Measurements from ENCODE around the gene CLBA1. TPM values are rescaled to one million over a fixed set of nuclear protein-coding genes. Genes with fewer than 3 reads are reported as not detected.

CLBA1 gene
- total and polyA plus RNA-seq, 2 experiments from 2014 or later = 1.6 to 1.8 TPM

DNA sequence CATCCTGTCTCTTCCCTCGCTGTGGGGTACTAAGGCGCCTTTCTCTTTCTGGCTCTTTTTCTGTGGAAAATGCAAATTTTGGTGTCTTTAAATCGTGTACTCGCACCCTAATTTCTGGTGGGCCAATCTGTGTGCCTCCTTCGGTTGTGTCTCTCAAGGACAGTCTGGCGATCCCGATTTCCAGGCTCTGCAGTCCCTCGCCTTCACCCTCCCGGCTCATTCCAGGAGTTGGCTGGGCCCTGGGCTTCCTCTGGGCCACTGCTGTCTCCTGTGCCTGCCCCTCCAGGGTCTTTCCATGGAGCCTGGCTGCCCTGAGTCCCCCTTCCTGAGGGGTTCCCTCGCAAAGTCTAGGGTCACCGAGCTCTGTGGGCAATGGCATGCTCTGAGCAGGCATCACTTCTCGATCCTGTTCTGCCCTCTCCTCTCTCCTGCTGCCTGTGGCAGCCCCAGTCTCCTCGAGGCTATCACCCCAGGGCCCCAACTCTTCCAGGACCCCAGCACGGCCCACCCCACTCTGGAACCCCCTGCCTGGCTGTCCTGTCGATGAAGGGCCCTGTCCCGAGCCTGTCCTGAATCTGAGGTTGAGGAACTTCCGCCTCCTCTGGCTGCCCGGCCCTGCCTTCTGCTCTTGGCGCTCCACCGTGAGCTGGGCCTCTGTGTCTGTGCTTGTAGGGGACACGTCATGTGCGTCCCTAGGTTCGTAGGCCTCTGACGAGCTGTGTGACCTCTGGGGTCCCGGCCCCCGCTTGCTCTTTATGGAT is 31.5 kb upstream of the CLBA1 start:
- no peak overlapping the region for H3K4me2 ChIP-seq
- H3K36me3 Mint-ChIP-seq (ENCODE audit: low read depth) = peaks cover 4% of the 10 kb centered on the region; the same call in 2 of the 3 replicates
- no peak for TF ChIP-seq STAT1 (IDR thresholded peaks at IDR 0.05; ENCODE audit: unreplicated experiment)
- TF ChIP-seq CTCF (conservative IDR thresholded peaks at IDR 0.05; ENCODE audit: low read depth in 2 of 2) = no peak
- TF ChIP-seq, protein P1, sequence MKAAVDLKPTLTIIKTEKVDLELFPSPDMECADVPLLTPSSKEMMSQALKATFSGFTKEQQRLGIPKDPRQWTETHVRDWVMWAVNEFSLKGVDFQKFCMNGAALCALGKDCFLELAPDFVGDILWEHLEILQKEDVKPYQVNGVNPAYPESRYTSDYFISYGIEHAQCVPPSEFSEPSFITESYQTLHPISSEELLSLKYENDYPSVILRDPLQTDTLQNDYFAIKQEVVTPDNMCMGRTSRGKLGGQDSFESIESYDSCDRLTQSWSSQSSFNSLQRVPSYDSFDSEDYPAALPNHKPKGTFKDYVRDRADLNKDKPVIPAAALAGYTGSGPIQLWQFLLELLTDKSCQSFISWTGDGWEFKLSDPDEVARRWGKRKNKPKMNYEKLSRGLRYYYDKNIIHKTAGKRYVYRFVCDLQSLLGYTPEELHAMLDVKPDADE (IDR thresholded peaks at IDR 0.05) = no peak
- no peak for TF ChIP-seq POLR2AphosphoS5 (IDR thresholded peaks at IDR 0.05; ENCODE audit: low read depth)
- no peak for TF ChIP-seq CREB1 (CRISPR knock-in tag; IDR thresholded peaks at IDR 0.05; ENCODE audit: low read depth)
- no peak for TF ChIP-seq NANOG (IDR thresholded peaks at IDR 0.05; ENCODE audit: borderline replicate concordance)
- TF ChIP-seq JUNB (IDR thresholded peaks at IDR 0.05; ENCODE audit: unreplicated experiment) = no peak
- no peak for TF ChIP-seq ZNF114 (CRISPR knock-in tag; IDR thresholded peaks at IDR 0.05)
- TF ChIP-seq EZH2phosphoT487 (IDR thresholded peaks at IDR 0.05; ENCODE audit: unreplicated experiment) = no peak
- TF ChIP-seq ZNF331 (CRISPR knock-in tag; IDR thresholded peaks at IDR 0.05; ENCODE audit: low read depth) = no peak
- TF ChIP-seq ZNF462 (CRISPR knock-in tag; IDR thresholded peaks at IDR 0.05) = no peak
- TF ChIP-seq EZH2 (IDR thresholded peaks at IDR 0.05; ENCODE audit: low read depth, unreplicated experiment) = no peak
- TF ChIP-seq, protein P2, sequence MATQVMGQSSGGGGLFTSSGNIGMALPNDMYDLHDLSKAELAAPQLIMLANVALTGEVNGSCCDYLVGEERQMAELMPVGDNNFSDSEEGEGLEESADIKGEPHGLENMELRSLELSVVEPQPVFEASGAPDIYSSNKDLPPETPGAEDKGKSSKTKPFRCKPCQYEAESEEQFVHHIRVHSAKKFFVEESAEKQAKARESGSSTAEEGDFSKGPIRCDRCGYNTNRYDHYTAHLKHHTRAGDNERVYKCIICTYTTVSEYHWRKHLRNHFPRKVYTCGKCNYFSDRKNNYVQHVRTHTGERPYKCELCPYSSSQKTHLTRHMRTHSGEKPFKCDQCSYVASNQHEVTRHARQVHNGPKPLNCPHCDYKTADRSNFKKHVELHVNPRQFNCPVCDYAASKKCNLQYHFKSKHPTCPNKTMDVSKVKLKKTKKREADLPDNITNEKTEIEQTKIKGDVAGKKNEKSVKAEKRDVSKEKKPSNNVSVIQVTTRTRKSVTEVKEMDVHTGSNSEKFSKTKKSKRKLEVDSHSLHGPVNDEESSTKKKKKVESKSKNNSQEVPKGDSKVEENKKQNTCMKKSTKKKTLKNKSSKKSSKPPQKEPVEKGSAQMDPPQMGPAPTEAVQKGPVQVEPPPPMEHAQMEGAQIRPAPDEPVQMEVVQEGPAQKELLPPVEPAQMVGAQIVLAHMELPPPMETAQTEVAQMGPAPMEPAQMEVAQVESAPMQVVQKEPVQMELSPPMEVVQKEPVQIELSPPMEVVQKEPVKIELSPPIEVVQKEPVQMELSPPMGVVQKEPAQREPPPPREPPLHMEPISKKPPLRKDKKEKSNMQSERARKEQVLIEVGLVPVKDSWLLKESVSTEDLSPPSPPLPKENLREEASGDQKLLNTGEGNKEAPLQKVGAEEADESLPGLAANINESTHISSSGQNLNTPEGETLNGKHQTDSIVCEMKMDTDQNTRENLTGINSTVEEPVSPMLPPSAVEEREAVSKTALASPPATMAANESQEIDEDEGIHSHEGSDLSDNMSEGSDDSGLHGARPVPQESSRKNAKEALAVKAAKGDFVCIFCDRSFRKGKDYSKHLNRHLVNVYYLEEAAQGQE (IDR thresholded peaks at IDR 0.05; ENCODE audit: unreplicated experiment) = no peak
- H3K4me3 ChIP-seq = no peak overlapping the region
- no peaks in the 10 kb centered on the region for H3K36me3 ChIP-seq (ENCODE audit: insufficient read depth)
- H3K27me3 ChIP-seq (ENCODE audit: insufficient read depth) = no peaks in the 10 kb centered on the region
- no peak overlapping the region for H3K27ac ChIP-seq (ENCODE audit: low read depth)
- no peaks in the 10 kb centered on the region for H4K20me1 ChIP-seq (replicated peaks; ENCODE audit: insufficient read depth)
- H3K4me1 Mint-ChIP-seq = no peaks in the 10 kb centered on the region
- no peaks in the 10 kb centered on the region for H3K9me2 ChIP-seq (ENCODE audit: insufficient read depth)
- no peak for DNase-seq (ENCODE audit: low spot score)
- no peaks in the 10 kb centered on the region for H3K4me1 ChIP-seq (ENCODE audit: insufficient read depth)
- no peak overlapping the region for H3K4me3 Mint-ChIP-seq
- H3K27me3 Mint-ChIP-seq (ENCODE audit: insufficient read depth, low read depth, poor library complexity) = peaks cover 8% of the 10 kb centered on the region
- H3K27ac Mint-ChIP-seq = no peak overlapping the region
- H3K79me2 ChIP-seq (replicated peaks; ENCODE audit: insufficient read depth) = no peaks in the 10 kb centered on the region
- ATAC-seq = no peak
- no peaks in the 10 kb centered on the region for H3F3A ChIP-seq (replicated peaks; ENCODE audit: low read depth)
- H2AFZ ChIP-seq = no peak overlapping the region
- peaks cover 11% of the 10 kb centered on the region for H3K9me3 Mint-ChIP-seq

Data from GM23338 (cell line).